GM12878 (cell line): ENCODE data around the gene RBM18. TPM values are rescaled to one million over a fixed set of nuclear protein-coding genes. Genes with fewer than 3 reads are reported as not detected.

Source experiments
- ATAC-seq: fragments of 200-7000 bp; cut with Tn5 transposase; 3 replicates; pipeline ENCODE4 v1.9.1; 2020; ENCODE audit warnings: mild to moderate bottlenecking, moderate library complexity
- BruUV-seq: library from RNA; stranded (reverse); fragments of 400-500 nt; replicated peaks from 2 replicates; lab custom pipeline; 2021; lab: Mats Ljungman, UMichigan
- CTCF ChIA-PET: fragments of 300-600 bp; sonication (Branson Sonifier 250); formaldehyde crosslinking; extraction: SDS; loops from one replicate; lab custom pipeline; 2021; ENCODE audit warnings: inconsistent platforms; lab: Yijun Ruan, JAX
- POLR2A ChIA-PET: fragments of 350-600 bp; formaldehyde crosslinking; extraction: SDS; loops from one replicate; lab custom pipeline; 2021; ENCODE audit warnings: inconsistent platforms; lab: Charles Lee
- RAD21 ChIA-PET: fragments of 300-600 bp; sonication (Branson Sonifier 250); formaldehyde crosslinking; loops from one replicate; lab custom pipeline; 2023; ENCODE audit warnings: antibody characterized with exemption; ENCODE audit not compliant: unreplicated experiment; lab: Charles Lee
- SMC1A ChIA-PET: fragments of 300-600 bp; sonication (Branson Sonifier 250); formaldehyde crosslinking; loops from one replicate; lab custom pipeline; 2023; ENCODE audit not compliant: unreplicated experiment, uncharacterized antibody; lab: Charles Lee
- DNase-seq: peaks from one replicate; pipeline ENCODE4 v3.0.0-alpha.2; 2011; ENCODE audit warnings: low read depth, low spot score
- FAIRE-seq: peaks from 3 replicates; lab custom pipeline; 2011; peaks lifted over from hg19 to GRCh38; lab: Jason Lieb, UNC
- H2AFZ ChIP-seq: 2 replicates; pipeline ENCODE4 v1.6.0; 2011; ENCODE audit warnings: low read depth, low read length, control low read depth; ENCODE audit not compliant: control insufficient read depth
- H3K27ac ChIP-seq: 2 replicates; pipeline ENCODE4 v1.5.1; 2011; ENCODE audit warnings: control low read depth; ENCODE audit not compliant: control insufficient read depth, insufficient read depth
- H3K27me3 ChIP-seq, 2 experiments: replicated peaks in 1 of 2; 2 replicates each; pipeline versions ENCODE4 v1.6.0 to v1.6.1; 2011; ENCODE audit warnings: low read length in 1 of 2; ENCODE audit not compliant: control insufficient read depth in 2 of 2, insufficient read depth in 2 of 2
- H3K36me3 ChIP-seq, 2 experiments: 2 replicates each; pipeline ENCODE4 v1.5.1; 2011; ENCODE audit warnings: low read length in 1 of 2; ENCODE audit not compliant: control insufficient read depth in 2 of 2, insufficient read depth in 2 of 2
- H3K4me1 ChIP-seq: 2 replicates; pipeline ENCODE4 v1.6.1; 2011; ENCODE audit warnings: mild to moderate bottlenecking, low read length, moderate library complexity, mixed read lengths; ENCODE audit not compliant: control insufficient read depth, insufficient read depth
- H3K4me2 ChIP-seq: 2 replicates; pipeline ENCODE4 v1.6.0; 2011; ENCODE audit warnings: control low read depth; ENCODE audit not compliant: control insufficient read depth, insufficient read depth
- H3K4me3 ChIP-seq: fragments of 200-600 bp; sonication (generic); 2 replicates; pipeline ENCODE4 v1.5.1; 2016
- H3K79me2 ChIP-seq: 2 replicates; pipeline ENCODE4 v1.6.0; 2011; ENCODE audit warnings: low read length; ENCODE audit not compliant: control insufficient read depth, insufficient read depth
- H3K9ac ChIP-seq: 2 replicates; pipeline ENCODE4 v1.8.0; 2011; ENCODE audit warnings: low read length, control low read depth, mixed read lengths; ENCODE audit not compliant: control insufficient read depth, insufficient read depth
- H3K9me3 ChIP-seq: replicated peaks from 3 replicates; pipeline ENCODE4 v1.5.1; 2011; ENCODE audit warnings: mild to moderate bottlenecking, low read length; ENCODE audit not compliant: control insufficient read depth, insufficient read depth
- H4K20me1 ChIP-seq: 2 replicates; pipeline ENCODE4 v1.6.0; 2011; ENCODE audit not compliant: control insufficient read depth, insufficient read depth
- BRCA1 ChIP-seq: IDR thresholded peaks from 2 replicates; pipeline ENCODE4 v1.6.1; 2011; ENCODE audit warnings: low read depth, low read length, improper control_type of control experiment
- CBX5 ChIP-seq: sonication (generic); IDR thresholded peaks from 2 replicates; pipeline ENCODE4 v1.6.1; 2016; ENCODE audit warnings: low read depth, moderate library complexity, mild to moderate bottlenecking, inconsistent platforms
- EP300 ChIP-seq, 2 experiments: fragments of 150-350 bp in 1 of 2; IDR thresholded peaks; 2 replicates each; pipeline ENCODE4 v1.6.1; 2011 to 2012; ENCODE audit warnings: low read depth in 2 of 2, low read length in 2 of 2, borderline replicate concordance in 1 of 2, improper control_type of control experiment in 1 of 2, inconsistent platforms in 1 of 2; ENCODE audit not compliant: control insufficient read depth in 1 of 2
- FOXM1 ChIP-seq: IDR thresholded peaks from 2 replicates; pipeline ENCODE4 v1.6.1; 2012; ENCODE audit warnings: low read depth, mild to moderate bottlenecking, inconsistent platforms, low read length, moderate library complexity
- GATAD2B ChIP-seq: fragments of 450-650 bp; conservative IDR thresholded peaks from 2 replicates; pipeline ENCODE4 v1.6.1; 2017; ENCODE audit warnings: low read depth, mild to moderate bottlenecking, moderate library complexity
- HCFC1 ChIP-seq: fragments of 150-350 bp; IDR thresholded peaks from 2 replicates; pipeline ENCODE4 v1.6.1; 2014; ENCODE audit warnings: low read length
- HDAC6 ChIP-seq: fragments of 200-600 bp; sonication (generic); IDR thresholded peaks from one replicate; pipeline ENCODE4 v1.8.0; 2017; ENCODE audit warnings: antibody characterized with exemption; ENCODE audit not compliant: unreplicated experiment
- IRF4 ChIP-seq: IDR thresholded peaks from 2 replicates; pipeline ENCODE4 v1.6.1; 2011; ENCODE audit warnings: low read depth, low read length
- NR2F1 ChIP-seq: fragments of 450-650 bp; conservative IDR thresholded peaks from 2 replicates; pipeline ENCODE4 v1.6.1; 2017; ENCODE audit warnings: mild to moderate bottlenecking
- RB1 ChIP-seq: fragments of 450-650 bp; formaldehyde crosslinking; IDR thresholded peaks from 2 replicates; pipeline ENCODE4 v1.6.1; 2017; ENCODE audit warnings: mild to moderate bottlenecking, borderline replicate concordance
- SMAD5 ChIP-seq: IDR thresholded peaks from 2 replicates; pipeline ENCODE4 v1.6.1; 2016; ENCODE audit warnings: antibody characterized with exemption, low read depth
- SRF ChIP-seq, 2 experiments: IDR thresholded peaks; 2 replicates each; pipeline ENCODE4 v1.6.1; 2011; ENCODE audit warnings: low read depth in 2 of 2, low read length in 2 of 2, mild to moderate bottlenecking in 1 of 2, moderate library complexity in 1 of 2
- ZNF384 ChIP-seq: IDR thresholded peaks from 2 replicates; pipeline ENCODE4 v1.6.1; 2012; ENCODE audit warnings: low read depth, mild to moderate bottlenecking, low read length, improper control_type of control experiment, borderline replicate concordance
- WGBS: methylation state at CpG from one replicate; pipeline ENCODE4 v1.1.6; 2016; ENCODE audit warnings: low lambda C conversion rate; ENCODE audit not compliant: insufficient replicate concordance, insufficient coverage; ENCODE audit errors: missing lambda C conversion rate; 5-methylcytosine and 5-hydroxymethylcytosine counted together
- in situ Hi-C: fragments of 300-500 bp; cut with MboI; formaldehyde crosslinking; loops from 9 replicates; pipeline ENCODE4 v1.14.3; 2018; ENCODE audit warnings: mixed read lengths
- intact Hi-C: fragments of 100-400 bp; cut with micrococcal nuclease; formaldehyde crosslinking; loops from one replicate; pipeline ENCODE4 v1.14.2; 2022; ENCODE audit not compliant: unreplicated experiment
- polyA plus RNA-seq, 11 experiments: library from polyadenylated mRNA; depleted of rRNA in 4 of 11; unstranded in 6 of 11; stranded (reverse) in 5 of 11; fragments of >200 nt; fragmentation: Nextera tagmentation in 4 of 11; fragmentation: Illumina TruSeq in 1 of 11; extraction: Ambion mirVana in 4 of 11; extraction: Trizol in 1 of 11; gene quantifications; 1 replicate in 1 of 11; 2 replicates in 10 of 11; pipeline versions ENCODE4 v1.2.1 to v1.2.3, GENCODE V29; 2011 to 2016; ENCODE audit warnings: inconsistent platforms in 2 of 11, missing spikeins in 2 of 11, low read depth in 1 of 11
- total RNA-seq, 4 experiments: library from RNA; depleted of rRNA in 3 of 4; stranded (reverse); fragments of >200 nt in 3 of 4; fragmentation: Illumina TruSeq in 1 of 4; extraction: Trizol in 1 of 4; gene quantifications; 2 replicates each; pipeline versions ENCODE4 v1.2.1 to v1.2.3, GENCODE V29; 2013 to 2021
- TF ChIP-seq, protein P1 (sequence below): IDR thresholded peaks from 2 replicates; pipeline ENCODE4 v1.6.1; 2011; ENCODE audit warnings: borderline replicate concordance, low read depth, mild to moderate bottlenecking, moderate library complexity, low read length; ENCODE audit not compliant: insufficient read depth, poor library complexity, severe bottlenecking
- TF ChIP-seq, protein P2 (sequence below): fragments of 450-650 bp; formaldehyde crosslinking; IDR thresholded peaks from 2 replicates; pipeline ENCODE4 v1.5.0; 2022; ENCODE audit warnings: mild to moderate bottlenecking, missing genetic modification characterization
- TF ChIP-seq, protein P3 (sequence below): fragments of 450-650 bp; IDR thresholded peaks from 2 replicates; pipeline ENCODE4 v1.6.1; 2017; ENCODE audit warnings: mild to moderate bottlenecking, moderate library complexity

Gene RBM18
- total and polyA plus RNA-seq, 10 of the 15 experiments (the other 5 are each of a cell fraction or from before 2014, with no cell fraction given), result 6.4 to 46.8 (median 30.4) TPM

- no peaks in the 10 kb centered on the region; the same call in 1 of the 2 replicates for H3K79me2 ChIP-seq
- no TSS peak for BruUV-seq
- intact Hi-C loops (no loop called here), in situ Hi-C loops (no loop called here)
- H3K36me3 ChIP-seq, result peaks cover 2 to 18% of the 10 kb centered on the region in 2 experiments; a peak in 3 of 4 replicates
- H2AFZ ChIP-seq, result no peak overlapping the region
- no peak overlapping the region for H3K27ac ChIP-seq
- no peaks in the 10 kb centered on the region for H3K9me3 ChIP-seq
- SMC1A ChIA-PET, result no interaction called here
- no peaks in the 10 kb centered on the region for H3K27me3 ChIP-seq
- RAD21 ChIA-PET, result no interaction called here
- H3K4me2 ChIP-seq, result no peak overlapping the region
- H3K4me3 ChIP-seq, result no peak overlapping the region
- no peaks in the 10 kb centered on the region for H4K20me1 ChIP-seq
- no peak for DNase-seq
- CTCF ChIA-PET, result interaction anchor here (1.1 kb wide), 1 partner anchor 156 kb away, joined by 3 read pairs; no protein-coding TSS in a partner anchor
- POLR2A ChIA-PET, result no interaction called here
- FAIRE-seq, result peak; percentile 61
- no peak overlapping the region for H3K9ac ChIP-seq
- WGBS, result 84% methylated on average over 3 of the region's 3 CpGs
- no peaks in the 10 kb centered on the region for H3K4me1 ChIP-seq
- no peak for ATAC-seq
- no peak for TF ChIP-seq SRF (IDR thresholded peaks at IDR 0.05; ENCODE audit: low read depth in 2 of 2, low read length in 2 of 2)
- no peak for TF ChIP-seq BRCA1
- TF ChIP-seq RB1, result no peak
- TF ChIP-seq SMAD5, result no peak
- no peak for TF ChIP-seq ZNF384
- no peak for TF ChIP-seq HCFC1
- no peak for TF ChIP-seq GATAD2B
- TF ChIP-seq, protein P1, sequence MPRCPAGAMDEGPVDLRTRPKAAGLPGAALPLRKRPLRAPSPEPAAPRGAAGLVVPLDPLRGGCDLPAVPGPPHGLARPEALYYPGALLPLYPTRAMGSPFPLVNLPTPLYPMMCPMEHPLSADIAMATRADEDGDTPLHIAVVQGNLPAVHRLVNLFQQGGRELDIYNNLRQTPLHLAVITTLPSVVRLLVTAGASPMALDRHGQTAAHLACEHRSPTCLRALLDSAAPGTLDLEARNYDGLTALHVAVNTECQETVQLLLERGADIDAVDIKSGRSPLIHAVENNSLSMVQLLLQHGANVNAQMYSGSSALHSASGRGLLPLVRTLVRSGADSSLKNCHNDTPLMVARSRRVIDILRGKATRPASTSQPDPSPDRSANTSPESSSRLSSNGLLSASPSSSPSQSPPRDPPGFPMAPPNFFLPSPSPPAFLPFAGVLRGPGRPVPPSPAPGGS, result no peak
- TF ChIP-seq, protein P2, sequence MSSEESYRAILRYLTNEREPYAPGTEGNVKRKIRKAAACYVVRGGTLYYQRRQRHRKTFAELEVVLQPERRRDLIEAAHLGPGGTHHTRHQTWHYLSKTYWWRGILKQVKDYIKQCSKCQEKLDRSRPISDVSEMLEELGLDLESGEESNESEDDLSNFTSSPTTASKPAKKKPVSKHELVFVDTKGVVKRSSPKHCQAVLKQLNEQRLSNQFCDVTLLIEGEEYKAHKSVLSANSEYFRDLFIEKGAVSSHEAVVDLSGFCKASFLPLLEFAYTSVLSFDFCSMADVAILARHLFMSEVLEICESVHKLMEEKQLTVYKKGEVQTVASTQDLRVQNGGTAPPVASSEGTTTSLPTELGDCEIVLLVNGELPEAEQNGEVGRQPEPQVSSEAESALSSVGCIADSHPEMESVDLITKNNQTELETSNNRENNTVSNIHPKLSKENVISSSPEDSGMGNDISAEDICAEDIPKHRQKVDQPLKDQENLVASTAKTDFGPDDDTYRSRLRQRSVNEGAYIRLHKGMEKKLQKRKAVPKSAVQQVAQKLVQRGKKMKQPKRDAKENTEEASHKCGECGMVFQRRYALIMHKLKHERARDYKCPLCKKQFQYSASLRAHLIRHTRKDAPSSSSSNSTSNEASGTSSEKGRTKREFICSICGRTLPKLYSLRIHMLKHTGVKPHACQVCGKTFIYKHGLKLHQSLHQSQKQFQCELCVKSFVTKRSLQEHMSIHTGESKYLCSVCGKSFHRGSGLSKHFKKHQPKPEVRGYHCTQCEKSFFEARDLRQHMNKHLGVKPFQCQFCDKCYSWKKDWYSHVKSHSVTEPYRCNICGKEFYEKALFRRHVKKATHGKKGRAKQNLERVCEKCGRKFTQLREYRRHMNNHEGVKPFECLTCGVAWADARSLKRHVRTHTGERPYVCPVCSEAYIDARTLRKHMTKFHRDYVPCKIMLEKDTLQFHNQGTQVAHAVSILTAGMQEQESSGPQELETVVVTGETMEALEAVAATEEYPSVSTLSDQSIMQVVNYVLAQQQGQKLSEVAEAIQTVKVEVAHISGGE (CRISPR knock-in tag), result no peak
- no peak for TF ChIP-seq FOXM1
- TF ChIP-seq NR2F1, result no peak
- no peak for TF ChIP-seq HDAC6
- TF ChIP-seq EP300 (IDR thresholded peaks at IDR 0.05; ENCODE audit: borderline replicate concordance in 1 of 2, control insufficient read depth in 1 of 2, low read depth in 2 of 2, low read length in 2 of 2), result no peak
- TF ChIP-seq IRF4, result no peak
- TF ChIP-seq, protein P3, sequence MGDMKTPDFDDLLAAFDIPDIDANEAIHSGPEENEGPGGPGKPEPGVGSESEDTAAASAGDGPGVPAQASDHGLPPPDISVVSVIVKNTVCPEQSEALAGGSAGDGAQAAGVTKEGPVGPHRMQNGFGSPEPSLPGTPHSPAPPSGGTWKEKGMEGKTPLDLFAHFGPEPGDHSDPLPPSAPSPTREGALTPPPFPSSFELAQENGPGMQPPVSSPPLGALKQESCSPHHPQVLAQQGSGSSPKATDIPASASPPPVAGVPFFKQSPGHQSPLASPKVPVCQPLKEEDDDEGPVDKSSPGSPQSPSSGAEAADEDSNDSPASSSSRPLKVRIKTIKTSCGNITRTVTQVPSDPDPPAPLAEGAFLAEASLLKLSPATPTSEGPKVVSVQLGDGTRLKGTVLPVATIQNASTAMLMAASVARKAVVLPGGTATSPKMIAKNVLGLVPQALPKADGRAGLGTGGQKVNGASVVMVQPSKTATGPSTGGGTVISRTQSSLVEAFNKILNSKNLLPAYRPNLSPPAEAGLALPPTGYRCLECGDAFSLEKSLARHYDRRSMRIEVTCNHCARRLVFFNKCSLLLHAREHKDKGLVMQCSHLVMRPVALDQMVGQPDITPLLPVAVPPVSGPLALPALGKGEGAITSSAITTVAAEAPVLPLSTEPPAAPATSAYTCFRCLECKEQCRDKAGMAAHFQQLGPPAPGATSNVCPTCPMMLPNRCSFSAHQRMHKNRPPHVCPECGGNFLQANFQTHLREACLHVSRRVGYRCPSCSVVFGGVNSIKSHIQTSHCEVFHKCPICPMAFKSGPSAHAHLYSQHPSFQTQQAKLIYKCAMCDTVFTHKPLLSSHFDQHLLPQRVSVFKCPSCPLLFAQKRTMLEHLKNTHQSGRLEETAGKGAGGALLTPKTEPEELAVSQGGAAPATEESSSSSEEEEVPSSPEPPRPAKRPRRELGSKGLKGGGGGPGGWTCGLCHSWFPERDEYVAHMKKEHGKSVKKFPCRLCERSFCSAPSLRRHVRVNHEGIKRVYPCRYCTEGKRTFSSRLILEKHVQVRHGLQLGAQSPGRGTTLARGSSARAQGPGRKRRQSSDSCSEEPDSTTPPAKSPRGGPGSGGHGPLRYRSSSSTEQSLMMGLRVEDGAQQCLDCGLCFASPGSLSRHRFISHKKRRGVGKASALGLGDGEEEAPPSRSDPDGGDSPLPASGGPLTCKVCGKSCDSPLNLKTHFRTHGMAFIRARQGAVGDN, result no peak
- no peak for TF ChIP-seq CBX5
Observed at GRCh38 chr9:122254761-122255160, 9.9 kb downstream of the RBM18 start.
